H1 (cell line): Measurements from ENCODE around the gene TBX5. TPM values are rescaled to one million over a fixed set of nuclear protein-coding genes. Genes with fewer than 3 reads are reported as not detected.

Experiments used
- polyA plus RNA-seq, 7 experiments: library from polyadenylated mRNA; depleted of rRNA in 3 of 7; stranded (reverse) in 5 of 7; unstranded in 2 of 7; fragments of >200 nt in 5 of 7; fragments of 200-250 nt in 2 of 7; gene quantifications; 1 replicate in 5 of 7; 2 replicates in 1 of 7; 4 replicates in 1 of 7; pipeline versions ENCODE4 v1.2.1 to v1.2.3, GENCODE V29; 2011 to 2013; ENCODE audit warnings: missing spikeins in 2 of 7, mixed read lengths in 2 of 7
- total RNA-seq: library from RNA; stranded (reverse); fragmentation: NEBNext Ultra II Directional; extraction: Animal tissue kit (Norgen Biotek cat#: 25700); gene quantifications from 2 replicates; pipeline ENCODE4 v1.2.1, GENCODE V29; 2021
- TF ChIP-seq, protein P1 (sequence below): fragments of 300-600 bp; sonication (generic); IDR thresholded peaks from 2 replicates; pipeline ENCODE4 v1.7.1; 2012; ENCODE audit warnings: low read length, moderate library complexity, mild to moderate bottlenecking, inconsistent platforms; ENCODE audit not compliant: insufficient replicate concordance

Gene TBX5
- total and polyA plus RNA-seq, 2 of the 8 experiments (the other 6 are each of a cell fraction or from before 2014, with no cell fraction given) = 0.05 TPM; not detected in 1

DNA sequence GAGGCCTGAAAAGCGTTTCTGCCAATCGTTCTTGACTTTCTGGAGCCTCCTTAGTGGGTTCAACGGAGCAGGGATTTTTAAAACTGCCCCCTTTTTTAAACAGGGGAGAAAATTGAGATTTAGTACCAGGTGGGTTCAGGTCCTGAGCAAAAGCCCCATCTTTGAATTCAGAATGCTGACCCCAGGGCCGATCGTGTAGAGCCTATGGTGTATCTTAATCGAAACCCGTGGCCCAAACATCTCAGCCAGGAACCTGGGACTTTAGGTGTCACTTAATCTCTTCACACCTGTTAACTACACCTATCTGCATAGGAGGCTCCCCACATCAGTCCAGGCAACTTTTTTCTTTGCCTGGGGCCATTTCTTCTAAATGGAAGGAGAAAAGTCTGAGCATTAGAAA, 6.4 kb upstream of the TBX5 start (continued):
- TF ChIP-seq, protein P1, sequence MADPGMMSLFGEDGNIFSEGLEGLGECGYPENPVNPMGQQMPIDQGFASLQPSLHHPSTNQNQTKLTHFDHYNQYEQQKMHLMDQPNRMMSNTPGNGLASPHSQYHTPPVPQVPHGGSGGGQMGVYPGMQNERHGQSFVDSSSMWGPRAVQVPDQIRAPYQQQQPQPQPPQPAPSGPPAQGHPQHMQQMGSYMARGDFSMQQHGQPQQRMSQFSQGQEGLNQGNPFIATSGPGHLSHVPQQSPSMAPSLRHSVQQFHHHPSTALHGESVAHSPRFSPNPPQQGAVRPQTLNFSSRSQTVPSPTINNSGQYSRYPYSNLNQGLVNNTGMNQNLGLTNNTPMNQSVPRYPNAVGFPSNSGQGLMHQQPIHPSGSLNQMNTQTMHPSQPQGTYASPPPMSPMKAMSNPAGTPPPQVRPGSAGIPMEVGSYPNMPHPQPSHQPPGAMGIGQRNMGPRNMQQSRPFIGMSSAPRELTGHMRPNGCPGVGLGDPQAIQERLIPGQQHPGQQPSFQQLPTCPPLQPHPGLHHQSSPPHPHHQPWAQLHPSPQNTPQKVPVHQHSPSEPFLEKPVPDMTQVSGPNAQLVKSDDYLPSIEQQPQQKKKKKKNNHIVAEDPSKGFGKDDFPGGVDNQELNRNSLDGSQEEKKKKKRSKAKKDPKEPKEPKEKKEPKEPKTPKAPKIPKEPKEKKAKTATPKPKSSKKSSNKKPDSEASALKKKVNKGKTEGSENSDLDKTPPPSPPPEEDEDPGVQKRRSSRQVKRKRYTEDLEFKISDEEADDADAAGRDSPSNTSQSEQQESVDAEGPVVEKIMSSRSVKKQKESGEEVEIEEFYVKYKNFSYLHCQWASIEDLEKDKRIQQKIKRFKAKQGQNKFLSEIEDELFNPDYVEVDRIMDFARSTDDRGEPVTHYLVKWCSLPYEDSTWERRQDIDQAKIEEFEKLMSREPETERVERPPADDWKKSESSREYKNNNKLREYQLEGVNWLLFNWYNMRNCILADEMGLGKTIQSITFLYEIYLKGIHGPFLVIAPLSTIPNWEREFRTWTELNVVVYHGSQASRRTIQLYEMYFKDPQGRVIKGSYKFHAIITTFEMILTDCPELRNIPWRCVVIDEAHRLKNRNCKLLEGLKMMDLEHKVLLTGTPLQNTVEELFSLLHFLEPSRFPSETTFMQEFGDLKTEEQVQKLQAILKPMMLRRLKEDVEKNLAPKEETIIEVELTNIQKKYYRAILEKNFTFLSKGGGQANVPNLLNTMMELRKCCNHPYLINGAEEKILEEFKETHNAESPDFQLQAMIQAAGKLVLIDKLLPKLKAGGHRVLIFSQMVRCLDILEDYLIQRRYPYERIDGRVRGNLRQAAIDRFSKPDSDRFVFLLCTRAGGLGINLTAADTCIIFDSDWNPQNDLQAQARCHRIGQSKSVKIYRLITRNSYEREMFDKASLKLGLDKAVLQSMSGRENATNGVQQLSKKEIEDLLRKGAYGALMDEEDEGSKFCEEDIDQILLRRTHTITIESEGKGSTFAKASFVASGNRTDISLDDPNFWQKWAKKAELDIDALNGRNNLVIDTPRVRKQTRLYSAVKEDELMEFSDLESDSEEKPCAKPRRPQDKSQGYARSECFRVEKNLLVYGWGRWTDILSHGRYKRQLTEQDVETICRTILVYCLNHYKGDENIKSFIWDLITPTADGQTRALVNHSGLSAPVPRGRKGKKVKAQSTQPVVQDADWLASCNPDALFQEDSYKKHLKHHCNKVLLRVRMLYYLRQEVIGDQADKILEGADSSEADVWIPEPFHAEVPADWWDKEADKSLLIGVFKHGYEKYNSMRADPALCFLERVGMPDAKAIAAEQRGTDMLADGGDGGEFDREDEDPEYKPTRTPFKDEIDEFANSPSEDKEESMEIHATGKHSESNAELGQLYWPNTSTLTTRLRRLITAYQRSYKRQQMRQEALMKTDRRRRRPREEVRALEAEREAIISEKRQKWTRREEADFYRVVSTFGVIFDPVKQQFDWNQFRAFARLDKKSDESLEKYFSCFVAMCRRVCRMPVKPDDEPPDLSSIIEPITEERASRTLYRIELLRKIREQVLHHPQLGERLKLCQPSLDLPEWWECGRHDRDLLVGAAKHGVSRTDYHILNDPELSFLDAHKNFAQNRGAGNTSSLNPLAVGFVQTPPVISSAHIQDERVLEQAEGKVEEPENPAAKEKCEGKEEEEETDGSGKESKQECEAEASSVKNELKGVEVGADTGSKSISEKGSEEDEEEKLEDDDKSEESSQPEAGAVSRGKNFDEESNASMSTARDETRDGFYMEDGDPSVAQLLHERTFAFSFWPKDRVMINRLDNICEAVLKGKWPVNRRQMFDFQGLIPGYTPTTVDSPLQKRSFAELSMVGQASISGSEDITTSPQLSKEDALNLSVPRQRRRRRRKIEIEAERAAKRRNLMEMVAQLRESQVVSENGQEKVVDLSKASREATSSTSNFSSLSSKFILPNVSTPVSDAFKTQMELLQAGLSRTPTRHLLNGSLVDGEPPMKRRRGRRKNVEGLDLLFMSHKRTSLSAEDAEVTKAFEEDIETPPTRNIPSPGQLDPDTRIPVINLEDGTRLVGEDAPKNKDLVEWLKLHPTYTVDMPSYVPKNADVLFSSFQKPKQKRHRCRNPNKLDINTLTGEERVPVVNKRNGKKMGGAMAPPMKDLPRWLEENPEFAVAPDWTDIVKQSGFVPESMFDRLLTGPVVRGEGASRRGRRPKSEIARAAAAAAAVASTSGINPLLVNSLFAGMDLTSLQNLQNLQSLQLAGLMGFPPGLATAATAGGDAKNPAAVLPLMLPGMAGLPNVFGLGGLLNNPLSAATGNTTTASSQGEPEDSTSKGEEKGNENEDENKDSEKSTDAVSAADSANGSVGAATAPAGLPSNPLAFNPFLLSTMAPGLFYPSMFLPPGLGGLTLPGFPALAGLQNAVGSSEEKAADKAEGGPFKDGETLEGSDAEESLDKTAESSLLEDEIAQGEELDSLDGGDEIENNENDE = no peak
- TF ChIP-seq, all 59 proteins: peak for 0
